Neural progenitor cell (in vitro differentiated cells): ENCODE measurements around the gene TOX2.

Experiments
- CTCF ChIP-seq: fragments of 200-600 bp; sonication (generic); IDR thresholded peaks from 2 replicates; pipeline ENCODE4 v1.5.1; 2017; ENCODE audit warnings: antibody characterized with exemption, mild to moderate bottlenecking
- EZH2phosphoT487 ChIP-seq: fragments of 200-600 bp; sonication (generic); IDR thresholded peaks from 2 replicates; pipeline ENCODE4 v1.6.1; 2017; ENCODE audit warnings: antibody characterized with exemption

- TF ChIP-seq CTCF = no peak
- no peak for TF ChIP-seq EZH2phosphoT487
Observed at GRCh38 chr20:44028003-44028730, 113.5 kb downstream of the TOX2 start.
